ENCODE measurements around the gene DOCK6.

- no peak for TF ChIP-seq GATA2 (IDR thresholded peaks at IDR 0.05; ENCODE audit: low read depth, low read length)
- no peak for TF ChIP-seq GATA3 (IDR thresholded peaks at IDR 0.05; ENCODE audit: low read depth, low read length)
Measured at GRCh38 chr19:11168568-11168967, 93.8 kb downstream of the DOCK6 start.
